GM12875 (cell line): ENCODE results near the gene TNNT3.

Experiments
- H3K4me3 ChIP-seq: one replicate; pipeline ENCODE4 v1.5.1; 2011; ENCODE audit warnings: low read depth, low read length, control low read depth
- CTCF ChIP-seq: IDR thresholded peaks from 2 replicates; pipeline ENCODE4 v1.5.1; 2011; ENCODE audit warnings: low read depth, mild to moderate bottlenecking, control low read depth, inconsistent platforms, low read length, moderate library complexity, borderline replicate concordance; ENCODE audit not compliant: insufficient read depth

The TNNT3 gene

GRCh38 chr11:1879941-1880720 is 39.4 kb upstream of the TNNT3 start:
- no peak for TF ChIP-seq CTCF
- H3K4me3 ChIP-seq, result no peak overlapping the region

GRCh38 chr11:1880746-1881441 is 38.6 kb upstream of the TNNT3 start:
- no peak for TF ChIP-seq CTCF
- no peak overlapping the region for H3K4me3 ChIP-seq

- no peak for TF ChIP-seq CTCF
- no peak overlapping the region for H3K4me3 ChIP-seq
These were observed 37.9 kb upstream of the TNNT3 start for GRCh38 chr11:1881442-1882264.

- peak; percentile 92 for TF ChIP-seq CTCF
- no peak overlapping the region for H3K4me3 ChIP-seq
These were observed 37.0 kb upstream of the TNNT3 start for GRCh38 chr11:1882265-1883238.

GRCh38 chr11:1883346-1884302 is 35.9 kb upstream of the TNNT3 start:
- no peak overlapping the region for H3K4me3 ChIP-seq
- no peak for TF ChIP-seq CTCF
